D721Med (cell line): Measurements from ENCODE around the gene GDF10.

Experiments used
- DNase-seq: peaks from one replicate; pipeline ENCODE4 v3.0.0; 2011; ENCODE audit warnings: low spot score; ENCODE audit not compliant: insufficient read length
- FAIRE-seq: peaks from 2 replicates; lab custom pipeline; 2011; peaks lifted over from hg19 to GRCh38; lab: Jason Lieb, UNC
- TF ChIP-seq, protein P1 (sequence below): IDR thresholded peaks from 2 replicates; pipeline ENCODE4 v1.5.1; 2012; ENCODE audit warnings: mild to moderate bottlenecking, control low read depth; ENCODE audit not compliant: insufficient read depth; ENCODE audit errors: missing control alignments

GDF10 gene

GRCh38 chr10:47307381-47307780 lies 7.4 kb downstream of the GDF10 start:
- FAIRE-seq (no peak), DNase-seq (no peak)
- TF ChIP-seq, protein P1, sequence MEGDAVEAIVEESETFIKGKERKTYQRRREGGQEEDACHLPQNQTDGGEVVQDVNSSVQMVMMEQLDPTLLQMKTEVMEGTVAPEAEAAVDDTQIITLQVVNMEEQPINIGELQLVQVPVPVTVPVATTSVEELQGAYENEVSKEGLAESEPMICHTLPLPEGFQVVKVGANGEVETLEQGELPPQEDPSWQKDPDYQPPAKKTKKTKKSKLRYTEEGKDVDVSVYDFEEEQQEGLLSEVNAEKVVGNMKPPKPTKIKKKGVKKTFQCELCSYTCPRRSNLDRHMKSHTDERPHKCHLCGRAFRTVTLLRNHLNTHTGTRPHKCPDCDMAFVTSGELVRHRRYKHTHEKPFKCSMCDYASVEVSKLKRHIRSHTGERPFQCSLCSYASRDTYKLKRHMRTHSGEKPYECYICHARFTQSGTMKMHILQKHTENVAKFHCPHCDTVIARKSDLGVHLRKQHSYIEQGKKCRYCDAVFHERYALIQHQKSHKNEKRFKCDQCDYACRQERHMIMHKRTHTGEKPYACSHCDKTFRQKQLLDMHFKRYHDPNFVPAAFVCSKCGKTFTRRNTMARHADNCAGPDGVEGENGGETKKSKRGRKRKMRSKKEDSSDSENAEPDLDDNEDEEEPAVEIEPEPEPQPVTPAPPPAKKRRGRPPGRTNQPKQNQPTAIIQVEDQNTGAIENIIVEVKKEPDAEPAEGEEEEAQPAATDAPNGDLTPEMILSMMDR: no peak

- FAIRE-seq (no peak), DNase-seq (no peak)
- TF ChIP-seq, protein P1: no peak
Observed at GRCh38 chr10:47308775-47309174, 8.8 kb downstream of the GDF10 start.

DNA sequence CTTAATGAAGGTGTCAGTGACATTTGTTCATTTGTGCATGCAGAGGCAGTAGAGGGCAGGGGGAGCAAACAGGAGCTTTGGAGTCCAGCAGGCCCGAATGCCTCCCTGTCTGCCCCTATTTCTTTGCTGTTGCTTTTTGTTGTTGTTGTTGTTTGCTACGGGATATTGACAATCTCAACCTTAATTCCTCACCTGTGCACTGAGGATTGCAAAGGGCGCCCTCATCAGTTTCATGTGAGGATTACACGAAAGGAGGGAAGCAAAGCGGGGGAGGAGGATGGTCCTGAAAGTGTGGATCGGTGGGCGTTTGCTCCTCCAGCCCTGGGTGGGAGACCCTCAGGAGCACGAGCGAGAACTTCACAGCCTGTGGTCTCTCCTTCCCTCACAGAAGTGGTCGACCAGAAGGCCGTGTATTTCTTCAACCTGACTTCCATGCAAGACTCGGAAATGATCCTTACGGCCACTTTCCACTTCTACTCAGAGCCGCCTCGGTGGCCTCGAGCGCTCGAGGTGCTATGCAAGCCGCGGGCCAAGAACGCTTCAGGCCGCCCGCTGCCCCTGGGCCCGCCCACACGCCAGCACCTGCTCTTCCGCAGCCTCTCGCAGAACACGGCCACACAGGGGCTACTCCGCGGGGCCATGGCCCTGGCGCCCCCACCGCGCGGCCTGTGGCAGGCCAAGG lies 9.6 kb downstream of the GDF10 start:
- DNase-seq: no peak
- TF ChIP-seq, protein P1: peak; percentile 46
- no peak for FAIRE-seq

DNA sequence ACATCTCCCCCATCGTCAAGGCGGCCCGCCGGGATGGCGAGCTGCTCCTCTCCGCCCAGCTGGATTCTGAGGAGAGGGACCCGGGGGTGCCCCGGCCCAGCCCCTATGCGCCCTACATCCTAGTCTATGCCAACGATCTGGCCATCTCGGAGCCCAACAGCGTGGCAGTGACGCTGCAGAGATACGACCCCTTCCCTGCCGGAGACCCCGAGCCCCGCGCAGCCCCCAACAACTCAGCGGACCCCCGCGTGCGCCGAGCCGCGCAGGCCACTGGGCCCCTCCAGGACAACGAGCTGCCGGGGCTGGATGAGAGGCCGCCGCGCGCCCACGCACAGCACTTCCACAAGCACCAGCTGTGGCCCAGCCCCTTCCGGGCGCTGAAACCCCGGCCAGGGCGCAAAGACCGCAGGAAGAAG lies 10.1 kb downstream of the GDF10 start:
- DNase-seq (no peak), FAIRE-seq (no peak)
- TF ChIP-seq, protein P1: no peak

- DNase-seq (no peak), FAIRE-seq (no peak)
- TF ChIP-seq, protein P1: no peak
Observed at GRCh38 chr10:47311193-47311931, 11.4 kb downstream of the GDF10 start.

DNA sequence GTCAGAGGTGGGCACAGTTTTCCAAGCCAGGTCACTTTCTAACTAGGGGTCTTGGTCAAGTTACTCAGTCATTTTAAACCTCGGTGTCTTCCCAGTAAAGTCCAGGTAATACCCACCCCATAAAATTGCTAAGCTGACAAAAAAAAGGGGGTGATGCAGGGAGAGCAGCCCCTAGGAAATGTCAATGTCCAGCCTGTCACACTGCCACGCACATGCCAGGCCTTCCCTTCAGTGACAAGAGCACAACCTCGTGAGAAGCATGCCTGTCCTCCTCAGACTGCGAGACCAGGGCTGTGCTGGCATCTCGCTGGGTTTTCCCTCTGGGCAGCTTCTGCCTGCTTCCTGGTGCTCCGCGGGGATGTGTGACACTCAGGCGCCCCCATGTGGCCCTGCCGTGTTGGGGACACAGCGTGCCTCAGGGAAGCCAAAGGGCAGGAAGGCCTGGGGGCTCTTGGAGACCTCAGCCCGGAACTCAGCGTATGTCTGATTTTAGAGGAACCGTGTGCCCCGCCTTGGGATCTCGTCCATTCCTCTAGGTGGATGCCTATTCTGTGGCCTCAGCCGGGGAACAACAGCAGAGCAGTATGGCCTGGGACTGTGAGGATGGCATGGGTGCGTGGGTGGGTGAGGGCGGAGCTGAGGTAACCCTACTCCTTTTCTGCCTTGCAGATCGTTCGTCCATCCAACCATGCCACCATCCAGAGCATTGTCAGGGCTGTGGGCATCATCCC lies 12.1 kb downstream of the GDF10 start:
- DNase-seq: peak; percentile 77
- FAIRE-seq: no peak
- TF ChIP-seq, protein P1: peak; percentile 83

DNA sequence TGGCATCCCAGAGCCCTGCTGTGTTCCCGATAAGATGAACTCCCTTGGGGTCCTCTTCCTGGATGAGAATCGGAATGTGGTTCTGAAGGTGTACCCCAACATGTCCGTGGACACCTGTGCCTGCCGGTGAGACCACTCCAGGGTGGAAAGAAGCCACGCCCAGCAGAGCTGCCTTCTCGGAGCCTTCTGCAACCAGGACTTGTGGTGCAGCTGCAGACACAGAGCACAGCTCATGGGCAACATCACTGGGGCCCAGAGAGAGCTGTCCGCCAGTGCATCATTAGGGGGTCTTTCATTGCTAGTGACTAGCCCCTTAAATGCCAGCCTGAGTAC lies 12.6 kb downstream of the GDF10 start:
- TF ChIP-seq, protein P1: no peak
- DNase-seq: no peak
- no peak for FAIRE-seq
